GM23338 (cell line): ENCODE data around the gene SORBS1.

Experiments used
- CTCF ChIP-seq, 2 experiments: fragments of 200-600 bp in 1 of 2; sonication (generic) in 1 of 2; conservative IDR thresholded peaks; 2 replicates each; pipeline versions ENCODE4 v1.5.1 to v1.6.1; 2016 to 2017; ENCODE audit warnings: antibody characterized with exemption in 2 of 2, low read depth in 2 of 2, mild to moderate bottlenecking in 2 of 2, moderate library complexity in 1 of 2
- POLR2AphosphoS5 ChIP-seq: IDR thresholded peaks from 2 replicates; pipeline ENCODE4 v1.6.1; 2016; ENCODE audit warnings: antibody characterized with exemption, low read depth

DNA sequence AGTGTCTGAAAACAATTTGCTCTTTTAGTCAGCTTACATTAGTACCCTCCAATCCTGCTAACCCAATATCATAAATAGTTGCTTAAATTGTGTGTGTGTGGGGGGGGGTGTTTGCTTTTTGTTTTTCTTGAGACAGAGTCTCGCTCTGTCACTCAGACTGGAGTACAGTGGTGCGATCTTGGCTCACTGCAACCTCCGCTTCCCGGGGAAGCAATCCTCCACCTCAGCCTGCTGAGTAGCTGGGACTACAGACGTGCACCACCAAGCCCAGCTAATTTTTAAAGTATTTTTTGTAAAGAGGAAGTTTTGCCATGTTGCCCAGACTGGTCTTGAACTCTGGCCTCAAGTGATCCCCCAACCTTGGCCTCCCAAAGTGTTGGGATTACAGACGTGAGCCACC lies 196.8 kb downstream of the SORBS1 start:
- TF ChIP-seq POLR2AphosphoS5 (no peak), CTCF (conservative IDR thresholded peaks at IDR 0.05; ENCODE audit: low read depth in 2 of 2) (no peak)
